Fibroblast of pulmonary artery (primary cell): ENCODE results near the gene SP110.
A peak's percentile ranks its signal among the peaks of the same experiment; 100 is the strongest.
"Not testable (repeated sequence)": the region's sequence is repeated elsewhere in the genome, so short reads cannot be mapped to it uniquely, and the experiment has no call there.

Experiments used
- DNase-seq: peaks from one replicate; pipeline ENCODE4 v3.0.0-alpha.2; 2010; ENCODE audit warnings: low read depth
- H3K4me3 ChIP-seq: replicated peaks from 2 replicates; pipeline ENCODE4 v1.5.1; 2011; ENCODE audit warnings: low read depth, mild to moderate bottlenecking, control low read depth, low read length, moderate library complexity
- CTCF ChIP-seq: IDR thresholded peaks from 2 replicates; pipeline ENCODE4 v1.5.1; 2011; ENCODE audit warnings: mild to moderate bottlenecking, control low read depth, low read length, inconsistent platforms; ENCODE audit errors: missing control alignments

The SP110 gene

GRCh38 chr2:230225486-230225885, 5.7 kb upstream of the SP110 start, which contains the start of gene SP140:
SP140 (plus strand) TSS chr2:230225736; CDS start chr2:230225845, 109 bp downstream.
- H3K4me3 ChIP-seq = no peak within 1 kb of the TSS
- DNase-seq = no peak
- TF ChIP-seq CTCF = no peak

- TF ChIP-seq CTCF = no peak
- H3K4me3 ChIP-seq = no peak overlapping the region
- DNase-seq = no peak
These were observed 4.7 kb upstream of the SP110 start for GRCh38 chr2:230224458-230224857.

GRCh38 chr2:230222829-230223228, 3.0 kb upstream of the SP110 start:
- not testable (repeated sequence) for H3K4me3 ChIP-seq, DNase-seq

- no peak for TF ChIP-seq CTCF
- DNase-seq = no peak
These were observed 1.7 kb upstream of the SP110 start for GRCh38 chr2:230221493-230221892.

GRCh38 chr2:230220347-230220969, 674 bp upstream of the SP110 start:
- H3K4me3 ChIP-seq = peak overlapping the region; percentile 77
- DNase-seq = no peak

More at GRCh38 chr2:230221493-230221892, 1.7 kb upstream of the SP110 start:
- H3K4me3 ChIP-seq = no peak overlapping the region

GRCh38 chr2:230218421-230218820, 1.4 kb downstream of the SP110 start:
- DNase-seq = no peak
- TF ChIP-seq CTCF = no peak
- peak overlapping the region; percentile 77 for H3K4me3 ChIP-seq

More at GRCh38 chr2:230220347-230220969, 674 bp upstream of the SP110 start:
- TF ChIP-seq CTCF = no peak

- DNase-seq = no peak
- TF ChIP-seq CTCF = no peak
- H3K4me3 ChIP-seq = no peak overlapping the region
These were observed 2.4 kb downstream of the SP110 start for GRCh38 chr2:230217424-230217823.
